ENCODE measurements around the gene SYNDIG1.

SYNDIG1 gene

DNA sequence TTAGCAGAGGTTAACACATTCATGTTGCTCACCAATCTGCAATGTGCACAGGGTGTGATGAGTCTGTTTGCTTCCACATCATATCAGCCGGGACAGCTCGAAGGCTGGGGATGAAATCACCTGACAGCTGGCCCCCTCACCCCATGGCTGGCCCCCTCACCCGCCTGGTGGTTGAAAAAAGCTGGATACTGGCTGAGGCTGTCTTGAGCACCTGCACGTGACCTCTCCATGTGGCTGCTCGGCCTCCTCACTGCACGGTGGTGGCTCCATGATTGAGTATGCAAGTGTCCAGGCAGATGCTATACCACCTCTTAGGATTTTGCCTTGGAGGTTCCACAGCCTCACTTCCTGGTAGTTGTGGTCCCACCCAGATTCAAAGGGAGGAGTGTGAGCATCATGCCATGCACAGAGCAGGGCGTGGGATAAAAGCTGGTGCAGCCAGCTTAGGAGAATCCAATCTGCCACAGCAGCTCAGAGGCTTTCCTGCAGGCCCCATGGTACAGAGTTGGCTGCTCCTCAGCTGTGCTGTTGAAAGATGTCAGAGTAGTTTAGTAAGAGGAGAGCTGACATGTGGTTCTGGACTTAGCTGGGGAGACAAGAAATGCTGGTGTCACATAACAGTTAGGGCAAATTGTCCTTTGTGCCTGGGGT lies 29.6 kb upstream of the SYNDIG1 start:
- H3K4me3 ChIP-seq (ENCODE audit: low read depth, low read length): no peak overlapping the region
- DNase-seq (ENCODE audit: low read depth): no peak
- TF ChIP-seq, protein P1, sequence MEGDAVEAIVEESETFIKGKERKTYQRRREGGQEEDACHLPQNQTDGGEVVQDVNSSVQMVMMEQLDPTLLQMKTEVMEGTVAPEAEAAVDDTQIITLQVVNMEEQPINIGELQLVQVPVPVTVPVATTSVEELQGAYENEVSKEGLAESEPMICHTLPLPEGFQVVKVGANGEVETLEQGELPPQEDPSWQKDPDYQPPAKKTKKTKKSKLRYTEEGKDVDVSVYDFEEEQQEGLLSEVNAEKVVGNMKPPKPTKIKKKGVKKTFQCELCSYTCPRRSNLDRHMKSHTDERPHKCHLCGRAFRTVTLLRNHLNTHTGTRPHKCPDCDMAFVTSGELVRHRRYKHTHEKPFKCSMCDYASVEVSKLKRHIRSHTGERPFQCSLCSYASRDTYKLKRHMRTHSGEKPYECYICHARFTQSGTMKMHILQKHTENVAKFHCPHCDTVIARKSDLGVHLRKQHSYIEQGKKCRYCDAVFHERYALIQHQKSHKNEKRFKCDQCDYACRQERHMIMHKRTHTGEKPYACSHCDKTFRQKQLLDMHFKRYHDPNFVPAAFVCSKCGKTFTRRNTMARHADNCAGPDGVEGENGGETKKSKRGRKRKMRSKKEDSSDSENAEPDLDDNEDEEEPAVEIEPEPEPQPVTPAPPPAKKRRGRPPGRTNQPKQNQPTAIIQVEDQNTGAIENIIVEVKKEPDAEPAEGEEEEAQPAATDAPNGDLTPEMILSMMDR (IDR thresholded peaks at IDR 0.05; ENCODE audit: low read depth, low read length, missing control alignments): no peak

DNA sequence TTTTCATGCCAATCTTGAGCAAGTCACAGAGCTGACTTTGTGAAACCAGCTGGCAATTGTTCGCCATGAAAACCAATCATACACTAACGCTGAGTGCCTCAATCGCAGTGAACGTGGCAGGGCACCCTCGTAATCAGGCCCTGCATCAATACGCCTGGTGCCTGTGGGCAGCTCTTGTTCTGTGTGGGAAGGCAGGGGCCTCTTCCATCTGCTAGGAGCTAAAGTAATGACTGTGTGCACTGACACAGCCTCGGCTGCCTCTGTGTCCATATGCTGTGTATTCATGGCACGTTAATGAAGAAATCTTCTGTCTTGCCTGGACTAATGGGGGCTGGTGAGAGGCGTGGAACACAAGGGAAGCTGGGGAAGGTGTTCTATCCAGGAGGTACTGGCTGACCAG lies 27.8 kb upstream of the SYNDIG1 start:
- TF ChIP-seq, protein P1 (IDR thresholded peaks at IDR 0.05; ENCODE audit: low read depth, low read length, missing control alignments): no peak
- no peak overlapping the region for H3K4me3 ChIP-seq (ENCODE audit: low read depth, low read length)
- no peak for DNase-seq (ENCODE audit: low read depth)

DNA sequence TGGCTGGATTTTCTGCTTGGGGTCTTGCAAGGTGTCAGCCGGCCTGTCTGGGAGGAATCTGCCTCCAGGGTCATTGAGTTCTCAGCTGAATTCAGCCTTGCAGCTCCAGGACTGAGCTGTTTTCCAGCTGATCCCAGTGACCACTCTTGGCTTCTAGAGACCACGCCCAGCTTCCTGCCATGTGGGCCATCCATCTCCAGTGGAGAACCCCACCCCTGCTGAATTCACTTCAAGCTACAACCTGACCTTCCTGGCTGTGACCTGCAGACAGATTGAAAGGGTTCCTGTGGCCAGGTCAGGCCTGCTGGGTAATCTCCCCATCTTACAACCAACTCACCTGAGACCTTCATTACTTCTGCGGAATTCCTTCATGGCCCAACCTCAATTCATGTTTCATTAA lies 26.5 kb upstream of the SYNDIG1 start:
- H3K4me3 ChIP-seq (ENCODE audit: low read depth, low read length): no peak overlapping the region
- no peak for DNase-seq (ENCODE audit: low read depth)
- TF ChIP-seq, protein P1 (IDR thresholded peaks at IDR 0.05; ENCODE audit: low read depth, low read length, missing control alignments): no peak

DNA sequence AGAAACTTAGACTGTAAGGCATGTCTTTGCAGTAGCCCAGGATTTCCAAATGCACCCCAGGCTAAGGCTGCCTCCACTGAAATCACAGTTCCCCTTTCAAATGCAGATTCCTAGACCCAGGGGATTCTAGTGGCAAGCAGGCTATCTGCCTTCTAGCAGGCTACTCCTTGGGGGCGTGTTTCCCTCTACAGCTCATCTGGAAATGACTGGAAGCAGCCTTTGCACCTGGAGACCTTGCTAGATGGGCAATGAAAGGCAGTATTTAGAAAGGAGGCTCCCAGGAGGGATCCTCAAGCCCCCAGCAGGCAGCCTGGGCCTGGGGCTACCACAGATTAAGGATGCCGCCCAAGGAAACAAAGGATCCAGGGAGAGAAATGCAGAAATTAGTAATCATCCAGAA lies 26.0 kb upstream of the SYNDIG1 start:
- DNase-seq (ENCODE audit: low read depth): no peak
- H3K4me3 ChIP-seq (ENCODE audit: low read depth, low read length): no peak overlapping the region
- TF ChIP-seq, protein P1 (IDR thresholded peaks at IDR 0.05; ENCODE audit: low read depth, low read length, missing control alignments): no peak

DNA sequence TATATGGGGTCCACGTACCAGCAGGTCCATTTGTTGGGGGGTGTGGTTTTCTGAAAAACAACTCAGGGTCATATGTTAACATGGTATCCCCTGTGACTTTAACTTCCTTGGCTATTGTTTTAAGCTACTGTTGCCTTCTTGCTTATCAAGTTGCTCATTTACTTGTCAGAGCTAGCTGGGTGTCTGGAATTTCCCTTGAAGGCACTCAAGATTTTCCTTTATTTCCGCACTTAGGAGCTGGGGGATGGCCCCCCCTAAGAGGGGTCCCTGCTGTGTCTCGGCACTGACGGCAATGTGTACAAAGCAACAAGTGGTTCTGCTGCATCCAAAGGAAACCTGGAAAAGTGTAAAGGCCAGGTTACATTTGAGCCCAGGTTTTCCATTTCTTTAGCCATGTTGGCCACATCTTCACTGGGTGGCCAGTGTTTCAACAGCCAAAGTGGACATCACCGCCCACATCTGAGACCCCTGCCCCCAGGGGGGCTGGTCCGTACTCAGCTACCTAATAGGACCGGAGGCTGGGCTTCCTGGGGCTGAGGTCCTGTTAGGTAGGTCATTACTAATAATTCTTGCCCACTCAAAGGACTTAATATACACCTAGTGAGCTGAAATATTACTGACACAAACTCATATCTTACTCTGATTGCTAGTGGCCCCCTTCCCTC lies 24.8 kb upstream of the SYNDIG1 start:
- H3K4me3 ChIP-seq (ENCODE audit: low read depth, low read length): no peak overlapping the region
- no peak for DNase-seq (ENCODE audit: low read depth)
- TF ChIP-seq, protein P1 (IDR thresholded peaks at IDR 0.05; ENCODE audit: low read depth, low read length, missing control alignments): no peak

DNA sequence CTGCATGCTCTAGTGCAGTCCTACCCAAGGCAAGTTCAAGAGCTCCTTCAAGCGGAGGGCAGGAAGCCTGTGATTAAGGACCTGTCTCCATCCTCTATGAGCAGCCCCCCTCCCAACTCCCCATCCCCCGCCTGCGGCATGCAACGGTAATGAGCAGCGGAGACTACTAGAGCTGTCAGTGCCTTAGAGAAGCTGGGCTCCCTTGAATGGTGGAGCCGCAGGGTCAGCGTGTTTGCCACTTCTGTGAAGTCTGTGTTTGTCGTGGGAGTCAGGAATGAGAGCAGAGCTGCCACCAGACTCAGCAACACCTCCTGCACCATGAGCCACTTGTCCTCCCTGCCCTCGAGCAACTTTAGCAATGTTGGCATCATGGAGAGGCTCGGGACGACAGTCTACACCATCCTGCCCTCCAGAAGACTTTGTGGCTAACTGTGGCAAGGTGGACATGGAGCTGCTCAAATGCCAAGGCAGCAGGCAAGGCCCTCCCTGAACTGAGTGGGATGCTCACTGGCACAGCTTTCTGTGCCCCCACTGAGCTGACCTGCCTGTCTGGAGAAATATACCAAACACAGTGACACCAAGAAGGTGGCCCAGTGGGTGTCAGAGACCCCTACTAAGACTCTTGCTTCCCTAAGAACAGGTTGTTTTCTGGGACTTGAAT lies 23.8 kb upstream of the SYNDIG1 start:
- no peak overlapping the region for H3K4me3 ChIP-seq (ENCODE audit: low read depth, low read length)
- DNase-seq (ENCODE audit: low read depth): no peak
- TF ChIP-seq, protein P1 (IDR thresholded peaks at IDR 0.05; ENCODE audit: low read depth, low read length, missing control alignments): no peak
